GM23338 (cell line): ENCODE results near the gene LHX1.

ENCODE experiments used
- CREB1 ChIP-seq: fragments of 250-450 bp; sonication (Bioruptor Pico); IDR thresholded peaks from 2 replicates; pipeline ENCODE4 v1.5.0; 2020; ENCODE audit warnings: low read depth, mild to moderate bottlenecking, moderate library complexity
- CTCF ChIP-seq, 2 experiments: fragments of 200-600 bp in 1 of 2; sonication (generic) in 1 of 2; conservative IDR thresholded peaks; 2 replicates each; pipeline versions ENCODE4 v1.5.1 to v1.6.1; 2016 to 2017; ENCODE audit warnings: antibody characterized with exemption in 2 of 2, low read depth in 2 of 2, mild to moderate bottlenecking in 2 of 2, moderate library complexity in 1 of 2
- EZH2 ChIP-seq: fragments of 200-600 bp; sonication (generic); IDR thresholded peaks from one replicate; pipeline ENCODE4 v1.8.0; 2017; ENCODE audit warnings: antibody characterized with exemption, mild to moderate bottlenecking, low read depth; ENCODE audit not compliant: unreplicated experiment
- EZH2phosphoT487 ChIP-seq: fragments of 200-600 bp; sonication (generic); IDR thresholded peaks from one replicate; pipeline ENCODE4 v1.8.1; 2018; ENCODE audit warnings: antibody characterized with exemption; ENCODE audit not compliant: unreplicated experiment
- POLR2AphosphoS5 ChIP-seq: IDR thresholded peaks from 2 replicates; pipeline ENCODE4 v1.6.1; 2016; ENCODE audit warnings: antibody characterized with exemption, low read depth
- REST ChIP-seq: IDR thresholded peaks from one replicate; pipeline ENCODE4 v1.6.1; 2018; ENCODE audit warnings: antibody characterized with exemption; ENCODE audit not compliant: unreplicated experiment

GRCh38 chr17:36943250-36944191, 6.2 kb downstream of the LHX1 start:
- TF ChIP-seq REST = no peak
- TF ChIP-seq CTCF (conservative IDR thresholded peaks at IDR 0.05; ENCODE audit: low read depth in 2 of 2) = no peak
- peak; percentile 45 for TF ChIP-seq EZH2phosphoT487
- TF ChIP-seq POLR2AphosphoS5 = no peak
- peak; percentile 97 for TF ChIP-seq EZH2
- TF ChIP-seq CREB1 = no peak
